Superior temporal gyrus (tissue), 1 donor: ENCODE data around the gene PML.
"Not testable (repeated sequence)": the region's sequence is repeated elsewhere in the genome, so short reads cannot be mapped to it uniquely, and the experiment has no call there.

ENCODE experiments used
- DNase-seq: peaks from one replicate; pipeline ENCODE4 v3.0.0-alpha.2; 2016; ENCODE audit errors: extremely low spot score

Gene PML

DNA sequence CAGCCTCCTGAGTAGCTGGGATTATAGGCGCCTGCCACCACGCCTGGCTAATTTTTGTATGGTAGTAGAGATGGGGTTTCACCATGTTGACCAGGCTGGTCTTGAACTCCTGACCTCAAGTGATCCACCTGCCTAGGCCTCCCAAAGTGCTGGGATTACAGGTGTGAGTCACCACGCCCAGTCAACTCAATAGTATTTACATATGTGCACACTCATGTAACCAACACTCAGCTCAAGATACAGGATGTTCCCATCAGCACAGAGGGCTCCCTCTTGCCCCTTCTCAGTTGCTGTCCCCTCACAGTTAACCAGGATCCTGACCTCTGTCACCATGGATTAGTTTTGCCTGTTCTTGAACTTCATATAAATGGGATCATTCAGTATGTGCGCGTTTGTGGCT lies 61.8 kb downstream of the PML start:
- not testable (repeated sequence) for DNase-seq

DNA sequence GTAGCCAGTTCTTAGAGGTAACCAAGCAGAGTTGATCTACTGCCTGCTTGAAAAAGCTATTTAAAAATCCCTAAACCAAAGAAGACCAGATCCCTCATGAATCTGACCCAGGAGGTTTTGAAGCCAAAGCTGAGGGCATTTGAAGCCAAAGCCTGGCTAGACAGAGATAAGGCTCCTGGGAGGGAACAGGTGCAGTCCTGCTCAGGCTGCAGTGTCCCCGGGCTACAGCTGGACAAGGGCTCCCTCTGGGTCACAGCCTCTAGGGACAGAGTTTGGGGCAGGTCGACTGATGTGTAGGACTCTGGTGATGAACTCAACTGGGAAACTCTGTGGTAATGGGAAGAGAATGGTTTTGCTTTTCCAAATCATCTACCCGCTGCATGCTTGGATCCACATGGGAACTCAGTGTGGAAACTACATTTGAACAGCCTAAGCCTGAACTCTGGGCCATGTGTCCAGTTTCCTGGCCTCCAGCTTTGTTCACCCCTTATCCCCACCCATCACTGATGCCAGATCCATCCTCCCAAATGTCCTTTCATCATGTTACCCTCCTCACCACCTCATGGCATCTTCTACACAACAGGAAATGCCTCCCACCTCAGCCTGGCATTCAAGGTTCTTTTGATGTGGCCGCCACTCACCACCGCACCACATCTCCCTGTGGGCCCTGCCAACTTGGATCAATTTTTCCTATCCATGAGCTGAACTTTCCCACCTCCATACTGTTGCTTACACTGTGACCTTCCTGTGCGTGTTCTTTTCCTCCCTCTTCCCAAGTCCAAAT lies 64.7 kb downstream of the PML start:
- not testable (repeated sequence) for DNase-seq

GRCh38 chr15:74060251-74060650 lies 65.7 kb downstream of the PML start:
- no peak for DNase-seq

DNA sequence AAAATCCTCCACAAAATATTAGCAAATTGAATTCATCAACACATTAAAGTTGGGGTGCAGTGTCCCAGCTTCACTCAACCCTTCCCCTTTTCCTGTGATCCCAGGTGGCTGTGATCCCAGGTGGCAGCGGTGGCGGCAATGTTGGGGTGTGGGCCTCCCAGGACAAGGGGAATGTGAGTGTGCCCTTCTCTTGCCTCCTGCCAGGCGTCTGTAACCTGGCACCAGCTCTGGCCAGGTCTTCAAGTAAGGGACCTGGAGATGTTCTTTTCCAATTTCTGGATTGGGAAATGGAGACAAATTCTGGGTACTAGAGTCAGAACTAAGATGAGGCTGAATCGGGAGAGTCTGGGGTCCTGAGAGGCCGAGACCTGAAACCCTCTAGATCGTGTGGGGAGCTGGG lies 67.7 kb downstream of the PML start:
- no peak for DNase-seq

GRCh38 chr15:74062671-74063070 lies 68.2 kb downstream of the PML start:
- no peak for DNase-seq

GRCh38 chr15:74063425-74064146 lies 69.1 kb downstream of the PML start:
- DNase-seq: not testable (repeated sequence)

- not testable (repeated sequence) for DNase-seq
Measured at GRCh38 chr15:74064183-74064582, 69.7 kb downstream of the PML start.

GRCh38 chr15:74064822-74065221 lies 70.3 kb downstream of the PML start:
- DNase-seq: not testable (repeated sequence)

DNA sequence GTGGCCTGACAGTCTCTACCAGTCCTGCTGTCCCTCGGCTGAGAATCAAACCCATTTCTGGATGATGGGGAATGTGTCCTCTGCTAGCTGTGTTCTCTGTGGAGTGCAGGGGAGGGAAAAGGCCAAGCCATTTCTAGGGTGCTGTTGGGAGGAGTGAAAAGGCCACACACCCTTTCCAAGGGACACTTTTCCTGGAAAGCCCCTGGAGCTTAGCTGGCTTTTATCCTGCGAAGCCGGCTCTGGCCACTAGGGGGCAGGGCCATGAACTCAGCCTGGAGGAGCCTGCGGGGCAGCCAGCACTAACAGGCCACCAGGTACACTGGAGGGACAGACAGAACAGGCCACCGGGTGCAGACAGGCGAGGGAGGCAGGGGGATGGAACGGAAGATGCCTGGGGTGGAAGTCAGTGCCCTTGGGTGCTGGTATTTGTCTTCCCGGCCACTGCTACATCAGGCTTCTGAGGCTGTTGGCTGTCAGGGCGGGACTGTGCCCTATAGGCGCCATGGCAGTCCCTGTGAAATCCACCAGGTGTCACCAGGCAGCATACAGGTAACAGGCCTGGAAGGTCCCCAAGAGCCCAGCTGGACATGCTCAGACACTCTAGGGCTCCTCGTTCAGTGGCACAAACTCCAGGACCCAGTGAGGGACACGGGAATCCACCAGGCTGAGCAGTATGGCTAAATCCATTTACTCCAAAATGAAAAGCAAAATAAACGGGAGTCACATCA lies 71.3 kb downstream of the PML start:
- DNase-seq: not testable (repeated sequence)

DNA sequence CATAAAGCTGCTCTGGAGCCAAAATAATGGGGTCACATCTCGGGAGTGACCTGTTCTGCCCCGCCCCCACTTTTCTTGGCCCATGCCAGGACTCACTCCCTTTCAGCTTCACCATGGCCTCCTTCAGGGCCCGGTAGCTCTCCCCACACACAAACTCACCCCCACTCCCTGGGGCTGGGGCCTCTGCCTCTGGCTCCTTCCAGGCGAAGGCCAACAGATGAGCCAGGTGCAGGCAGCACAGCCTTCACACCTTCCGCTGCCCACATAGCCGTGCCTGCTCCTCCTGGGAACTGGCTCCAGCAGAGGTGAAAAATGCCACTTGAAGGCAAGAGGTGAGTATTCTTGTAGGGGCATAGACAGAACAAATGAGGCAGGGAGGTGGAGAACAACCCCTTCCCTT lies 77.1 kb downstream of the PML start:
- not testable (repeated sequence) for DNase-seq

- DNase-seq: not testable (repeated sequence)
Measured at GRCh38 chr15:74072132-74072531, 77.6 kb downstream of the PML start.

DNA sequence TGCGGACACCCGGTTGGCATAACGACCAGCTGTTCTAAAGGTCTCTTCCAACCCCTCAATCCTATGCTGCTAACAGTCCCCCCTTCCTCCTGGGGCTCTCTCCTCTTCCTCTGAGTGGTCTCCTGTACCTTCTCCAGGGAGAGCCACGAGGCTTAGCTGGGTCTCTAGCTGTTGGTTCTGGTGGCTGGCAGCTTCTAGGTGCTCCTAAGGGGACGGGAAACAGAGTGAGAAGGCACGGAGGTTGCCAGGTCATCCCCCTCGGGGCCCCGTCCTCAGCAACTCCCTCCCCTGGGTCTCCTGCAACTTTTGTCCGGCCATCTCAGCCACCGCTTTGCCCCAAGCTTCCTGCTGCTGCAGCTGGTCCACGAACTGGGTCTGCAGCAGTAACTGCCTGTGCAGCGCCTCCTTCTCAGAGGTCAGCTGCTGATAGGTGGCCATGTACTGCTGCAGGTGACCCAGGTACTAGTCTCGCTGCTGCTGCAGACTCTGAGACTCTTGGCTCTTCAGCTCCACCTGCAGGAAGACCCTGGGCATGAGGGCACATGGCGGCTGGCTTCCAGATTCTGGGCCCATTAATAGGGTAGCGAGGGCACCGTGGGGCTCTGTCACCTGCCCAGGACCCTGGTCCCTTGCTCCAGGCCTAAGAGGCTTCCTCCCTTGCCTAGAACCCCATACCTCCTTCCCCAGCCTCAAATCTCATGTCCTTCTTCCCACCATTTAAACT lies 78.3 kb downstream of the PML start:
- DNase-seq: not testable (repeated sequence)

- not testable (repeated sequence) for DNase-seq
Measured at GRCh38 chr15:74075781-74076180, 81.3 kb downstream of the PML start.

GRCh38 chr15:74082450-74082849 lies 87.9 kb downstream of the PML start, which contains the start of gene GOLGA6A:
GOLGA6A (minus strand) TSS chr15:74082550; CDS start chr15:74082509, 41 bp downstream.
- DNase-seq: not testable (repeated sequence)

- not testable (repeated sequence) for DNase-seq
Measured at GRCh38 chr15:74094567-74094966, 100.1 kb downstream of the PML start.

- not testable (repeated sequence) for DNase-seq
Measured at GRCh38 chr15:74095610-74096009, 101.1 kb downstream of the PML start.

- DNase-seq: not testable (repeated sequence)
Measured at GRCh38 chr15:74096753-74097474, 102.4 kb downstream of the PML start.
